Panc1 (cell line): ENCODE results near the gene GOLGA3. TPM values are rescaled to one million over a fixed set of nuclear protein-coding genes. Genes with fewer than 3 reads are reported as not detected.

ENCODE experiments used
- ATAC-seq: fragments of 200-7000 bp; cut with Tn5 transposase; 2 replicates; pipeline ENCODE4 v1.9.1; 2020; ENCODE audit warnings: mild to moderate bottlenecking, moderate library complexity
- BruUV-seq: library from RNA; stranded (reverse); fragments of 400-500 nt; replicated peaks from 2 replicates; lab custom pipeline; 2021; lab: Mats Ljungman, UMichigan
- CTCF ChIA-PET: fragments of 300-600 bp; sonication (Branson Sonifier 250); formaldehyde crosslinking; loops from one replicate; lab custom pipeline; 2022; ENCODE audit warnings: antibody characterized with exemption; lab: Charles Lee
- POLR2A ChIA-PET: fragments of 300-600 bp; sonication (Branson Sonifier 250); formaldehyde crosslinking; loops from one replicate; lab custom pipeline; 2022; ENCODE audit warnings: antibody characterized with exemption; lab: Charles Lee
- DNase-seq: peaks from one replicate; pipeline ENCODE4 v3.0.0-alpha.2; 2010; ENCODE audit warnings: low read depth, low spot score
- H3K27ac ChIP-seq: 2 replicates; pipeline ENCODE4 v1.5.1; 2011; ENCODE audit warnings: mild to moderate bottlenecking, low read length, inconsistent platforms
- H3K27me3 ChIP-seq: fragments of 200-500 bp; sonication (Bioruptor generic); 2 replicates; pipeline ENCODE4 v1.6.0; 2014; ENCODE audit warnings: low read length, inconsistent platforms; ENCODE audit not compliant: control insufficient read depth, insufficient read depth
- H3K36me3 ChIP-seq: fragments of 200-500 bp; sonication (Bioruptor generic); 2 replicates; pipeline ENCODE4 v1.5.1; 2014; ENCODE audit warnings: inconsistent platforms, mild to moderate bottlenecking, low read length, moderate library complexity; ENCODE audit not compliant: control insufficient read depth, insufficient read depth
- H3K4me1 ChIP-seq: 2 replicates; pipeline ENCODE4 v1.5.1; 2011; ENCODE audit warnings: inconsistent platforms, mild to moderate bottlenecking, low read length, moderate library complexity; ENCODE audit not compliant: control insufficient read depth, insufficient read depth
- H3K4me3 ChIP-seq, 2 experiments: 2 replicates each; pipeline ENCODE4 v1.5.1; 2011 to 2012; ENCODE audit warnings: low read depth in 2 of 2, low read length in 2 of 2, mild to moderate bottlenecking in 2 of 2, inconsistent platforms in 1 of 2, moderate library complexity in 1 of 2
- H3K9me3 ChIP-seq: fragments of 200-500 bp; sonication (Bioruptor generic); 2 replicates; pipeline ENCODE4 v1.5.1; 2014; ENCODE audit warnings: low read depth, mild to moderate bottlenecking, inconsistent platforms, low read length, moderate library complexity; ENCODE audit not compliant: control insufficient read depth, insufficient read depth
- CTCF ChIP-seq: fragments of 450-650 bp; IDR thresholded peaks from 2 replicates; pipeline ENCODE4 v1.5.1; 2017; ENCODE audit warnings: mild to moderate bottlenecking
- POLR2AphosphoS5 ChIP-seq: IDR thresholded peaks from 2 replicates; pipeline ENCODE4 v1.6.1; 2012; ENCODE audit warnings: mild to moderate bottlenecking, low read depth, low read length, moderate library complexity
- REST ChIP-seq, 2 experiments: IDR thresholded peaks; 2 replicates each; pipeline ENCODE4 v1.6.1; 2011 to 2012; ENCODE audit warnings: low read depth in 2 of 2, control low read depth in 1 of 2, low read length in 1 of 2, mild to moderate bottlenecking in 1 of 2, moderate library complexity in 1 of 2; ENCODE audit not compliant: insufficient read depth in 1 of 2
- SIN3A ChIP-seq: IDR thresholded peaks from 2 replicates; pipeline ENCODE4 v1.6.1; 2012; ENCODE audit warnings: low read depth, mild to moderate bottlenecking, low read length, moderate library complexity, borderline replicate concordance; ENCODE audit not compliant: insufficient read depth
- TCF7L2 ChIP-seq: IDR thresholded peaks from 2 replicates; pipeline ENCODE4 v1.6.1; 2011; ENCODE audit warnings: mild to moderate bottlenecking, low read depth, low read length, inconsistent platforms
- in situ Hi-C: cut with HindIII; loops from 2 replicates; pipeline ENCODE4 v1.10.0; 2016; ENCODE audit warnings: low sequenced_read_pairs, low pct_unique_long_range_greater_than_20kb
- intact Hi-C: fragments of 100-400 bp; cut with micrococcal nuclease; formaldehyde crosslinking; loops from one replicate; pipeline ENCODE4 v1.10.0; 2022; ENCODE audit not compliant: unreplicated experiment
- total RNA-seq: library from RNA; stranded (reverse); gene quantifications from one replicate; pipeline ENCODE4 v1.2.1, GENCODE V29; 2021; ENCODE audit not compliant: unreplicated experiment

The GOLGA3 gene
- total RNA-seq, 1 experiment from 2014 or later, result 61.1 TPM

GRCh38 chr12:132741620-132742019, 87.0 kb downstream of the GOLGA3 start:
- BruUV-seq, result no TSS peak

GRCh38 chr12:132740652-132741051, 88.0 kb downstream of the GOLGA3 start:
- ATAC-seq (no peak), DNase-seq (no peak)
- BruUV-seq, result no TSS peak
- no peak for TF ChIP-seq TCF7L2
- no peak for TF ChIP-seq CTCF
- no peak for TF ChIP-seq SIN3A
- TF ChIP-seq POLR2AphosphoS5, result no peak
- no peak for TF ChIP-seq REST (IDR thresholded peaks at IDR 0.05; ENCODE audit: insufficient read depth in 1 of 2, low read depth in 2 of 2, low read length in 1 of 2)
- ChIA-PET POLR2A (no interaction called here), CTCF (no interaction called here)
- Histone ChIP-seq H3K4me1 (no peaks in the 10 kb centered on the region), H3K9me3 (no peaks in the 10 kb centered on the region), H3K36me3 (peaks cover 30% of the 10 kb centered on the region), H3K4me3 (no peak overlapping the region), H3K27me3 (no peaks in the 10 kb centered on the region), H3K27ac (no peak overlapping the region)
- intact Hi-C loops (no loop called here), in situ Hi-C loops (no loop called here)

More at GRCh38 chr12:132741620-132742019, 87.0 kb downstream of the GOLGA3 start:
- intact Hi-C loops (no loop called here), in situ Hi-C loops (no loop called here)
- H3K36me3 ChIP-seq, result peaks cover 35% of the 10 kb centered on the region
- CTCF ChIA-PET, result no interaction called here
- DNase-seq (no peak), ATAC-seq (no peak)
- H3K4me3 ChIP-seq, result no peak overlapping the region
- H3K4me1 ChIP-seq, result no peaks in the 10 kb centered on the region
- POLR2A ChIA-PET, result no interaction called here
- no peak for TF ChIP-seq CTCF
- TF ChIP-seq SIN3A, result no peak
- no peak for TF ChIP-seq POLR2AphosphoS5
- TF ChIP-seq REST (IDR thresholded peaks at IDR 0.05; ENCODE audit: insufficient read depth in 1 of 2, low read depth in 2 of 2, low read length in 1 of 2), result no peak
- no peak for TF ChIP-seq TCF7L2
- H3K27ac ChIP-seq, result no peak overlapping the region
- no peaks in the 10 kb centered on the region for H3K9me3 ChIP-seq
- H3K27me3 ChIP-seq, result no peaks in the 10 kb centered on the region
